Measurements from ENCODE around the gene GLIS1.

Gene GLIS1

DNA sequence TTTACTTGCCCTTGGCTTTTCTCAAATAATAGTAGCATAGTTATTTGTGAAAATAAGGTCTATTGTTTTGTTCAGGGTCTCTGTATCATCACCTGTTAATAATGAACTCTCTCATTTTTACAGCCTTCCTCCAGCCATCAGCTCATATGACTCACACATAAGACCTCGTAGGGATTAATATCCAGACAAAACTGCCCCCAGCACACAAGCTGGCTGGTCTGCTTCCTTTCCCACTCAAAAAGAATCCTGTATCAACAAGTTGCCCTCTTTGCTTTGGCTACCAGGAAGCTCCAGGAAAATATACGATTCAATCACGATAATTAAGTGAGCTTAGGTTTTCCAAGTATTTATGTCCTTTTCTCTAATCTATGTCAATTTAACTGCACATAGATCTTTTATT, 160.6 kb downstream of the GLIS1 start:
- H3K4me3 ChIP-seq (ENCODE audit: low read depth in 1 of 2, low read length in 2 of 2), result no peak overlapping the region
- no peaks in the 10 kb centered on the region for H3K36me3 ChIP-seq (ENCODE audit: insufficient read depth, low read length)
- TF ChIP-seq EZH2 (IDR thresholded peaks at IDR 0.05; ENCODE audit: borderline replicate concordance, low read depth, low read length, severe bottlenecking), result no peak
- TF ChIP-seq, protein P1, sequence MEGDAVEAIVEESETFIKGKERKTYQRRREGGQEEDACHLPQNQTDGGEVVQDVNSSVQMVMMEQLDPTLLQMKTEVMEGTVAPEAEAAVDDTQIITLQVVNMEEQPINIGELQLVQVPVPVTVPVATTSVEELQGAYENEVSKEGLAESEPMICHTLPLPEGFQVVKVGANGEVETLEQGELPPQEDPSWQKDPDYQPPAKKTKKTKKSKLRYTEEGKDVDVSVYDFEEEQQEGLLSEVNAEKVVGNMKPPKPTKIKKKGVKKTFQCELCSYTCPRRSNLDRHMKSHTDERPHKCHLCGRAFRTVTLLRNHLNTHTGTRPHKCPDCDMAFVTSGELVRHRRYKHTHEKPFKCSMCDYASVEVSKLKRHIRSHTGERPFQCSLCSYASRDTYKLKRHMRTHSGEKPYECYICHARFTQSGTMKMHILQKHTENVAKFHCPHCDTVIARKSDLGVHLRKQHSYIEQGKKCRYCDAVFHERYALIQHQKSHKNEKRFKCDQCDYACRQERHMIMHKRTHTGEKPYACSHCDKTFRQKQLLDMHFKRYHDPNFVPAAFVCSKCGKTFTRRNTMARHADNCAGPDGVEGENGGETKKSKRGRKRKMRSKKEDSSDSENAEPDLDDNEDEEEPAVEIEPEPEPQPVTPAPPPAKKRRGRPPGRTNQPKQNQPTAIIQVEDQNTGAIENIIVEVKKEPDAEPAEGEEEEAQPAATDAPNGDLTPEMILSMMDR (IDR thresholded peaks at IDR 0.05; ENCODE audit: borderline replicate concordance, extremely low read depth, low read length, poor library complexity, severe bottlenecking), result no peak
- H3K9me3 ChIP-seq (ENCODE audit: insufficient read depth, low read length, severe bottlenecking), result no peaks in the 10 kb centered on the region
- no peak for DNase-seq
- H3K79me2 ChIP-seq (ENCODE audit: insufficient read depth, low read length), result no peaks in the 10 kb centered on the region
- no peak overlapping the region for H3K9ac ChIP-seq (ENCODE audit: low read depth, low read length)
- no peak overlapping the region for H3K27ac ChIP-seq (ENCODE audit: low read length)
- H3K4me1 ChIP-seq (ENCODE audit: insufficient read depth, low read length), result no peaks in the 10 kb centered on the region
- no peak overlapping the region for H3K4me2 ChIP-seq (ENCODE audit: insufficient read depth, low read length)
- ATAC-seq (ENCODE audit: insufficient read depth, low read depth), result no peak
- peaks cover 6% of the 10 kb centered on the region for H3K27me3 ChIP-seq (ENCODE audit: insufficient read depth, low read length, poor library complexity)
- peaks cover 2% of the 10 kb centered on the region; the same call in 1 of the 2 replicates for H4K20me1 ChIP-seq (ENCODE audit: insufficient read depth, low read length)
- no peak overlapping the region for H2AFZ ChIP-seq (ENCODE audit: low read depth, low read length)

DNA sequence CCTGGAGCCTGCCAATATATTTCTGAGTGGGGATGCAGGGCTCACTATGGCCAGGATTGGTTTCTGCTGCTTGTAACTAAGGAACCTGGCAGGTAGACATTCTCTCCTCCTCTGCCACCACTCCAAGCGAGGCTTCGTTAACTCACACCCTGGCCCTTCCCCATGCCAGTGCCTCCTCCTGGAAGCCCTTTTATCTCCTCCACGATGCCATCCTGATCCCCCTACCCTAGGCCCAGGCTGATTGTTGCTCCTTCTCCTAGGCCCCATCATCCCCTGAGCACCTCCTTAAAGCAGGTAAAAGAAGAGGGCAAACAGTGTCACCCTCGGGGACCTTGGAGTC, 161.2 kb downstream of the GLIS1 start:
- ATAC-seq (ENCODE audit: insufficient read depth, low read depth) (no peak), DNase-seq (no peak)
- no peaks in the 10 kb centered on the region for H3K9me3 ChIP-seq (ENCODE audit: insufficient read depth, low read length, severe bottlenecking)
- peaks cover 6% of the 10 kb centered on the region for H3K27me3 ChIP-seq (ENCODE audit: insufficient read depth, low read length, poor library complexity)
- H3K36me3 ChIP-seq (ENCODE audit: insufficient read depth, low read length), result no peaks in the 10 kb centered on the region
- TF ChIP-seq EZH2 (IDR thresholded peaks at IDR 0.05; ENCODE audit: borderline replicate concordance, low read depth, low read length, severe bottlenecking), result no peak
- TF ChIP-seq, protein P1 (IDR thresholded peaks at IDR 0.05; ENCODE audit: borderline replicate concordance, extremely low read depth, low read length, poor library complexity, severe bottlenecking), result no peak
- H3K4me2 ChIP-seq (ENCODE audit: insufficient read depth, low read length), result no peak overlapping the region
- H4K20me1 ChIP-seq (ENCODE audit: insufficient read depth, low read length), result peaks cover 2% of the 10 kb centered on the region; the same call in 1 of the 2 replicates
- H3K79me2 ChIP-seq (ENCODE audit: insufficient read depth, low read length), result no peaks in the 10 kb centered on the region
- no peak overlapping the region for H3K9ac ChIP-seq (ENCODE audit: low read depth, low read length)
- H3K4me3 ChIP-seq (ENCODE audit: low read depth in 1 of 2, low read length in 2 of 2), result no peak overlapping the region
- no peak overlapping the region for H3K27ac ChIP-seq (ENCODE audit: low read length)
- no peak overlapping the region for H2AFZ ChIP-seq (ENCODE audit: low read depth, low read length)
- H3K4me1 ChIP-seq (ENCODE audit: insufficient read depth, low read length), result no peaks in the 10 kb centered on the region

DNA sequence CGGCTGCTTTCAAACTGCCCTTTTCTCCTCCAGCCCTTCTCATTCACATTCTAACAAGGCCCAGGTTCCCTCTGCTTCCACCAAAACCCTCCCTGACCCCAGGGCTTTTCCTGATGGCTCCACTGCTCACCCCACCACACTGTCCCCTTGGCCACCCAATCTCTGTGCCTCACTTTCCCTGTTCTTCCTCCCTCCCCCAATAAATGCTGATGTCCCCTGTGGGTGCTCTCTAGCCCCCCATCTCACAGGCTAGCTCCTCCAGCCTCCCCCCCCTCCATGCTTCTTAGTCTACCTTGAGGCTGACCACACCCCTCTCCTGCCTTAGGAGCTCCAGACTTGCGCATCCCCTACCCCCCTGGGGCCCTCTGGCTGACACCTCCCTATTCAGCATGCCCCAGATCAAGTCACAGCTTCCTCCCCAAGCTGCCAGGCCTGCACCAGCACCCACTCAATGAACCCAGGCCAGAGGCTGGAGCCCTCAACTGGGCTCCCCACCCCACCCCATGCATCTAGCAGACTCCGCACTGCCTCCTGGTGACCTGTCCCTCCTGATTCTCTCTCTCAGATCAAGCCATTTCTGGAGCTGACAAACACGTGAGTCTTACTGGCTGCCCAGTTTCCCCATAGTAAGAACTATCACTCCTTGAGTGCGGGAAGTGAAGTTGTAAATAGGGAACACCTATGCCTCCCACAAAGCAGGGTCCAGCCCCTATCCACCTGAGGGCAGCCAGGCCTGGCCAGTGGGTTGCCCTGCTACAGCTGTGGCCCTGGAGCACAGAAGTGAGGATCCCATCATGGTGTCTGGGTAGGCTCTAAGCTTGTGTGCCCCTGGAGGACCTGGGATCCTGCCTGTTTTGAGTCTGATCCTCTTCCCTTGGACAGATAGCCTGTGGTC, 161.9 kb downstream of the GLIS1 start:
- peaks cover 2% of the 10 kb centered on the region; the same call in 1 of the 2 replicates for H4K20me1 ChIP-seq (ENCODE audit: insufficient read depth, low read length)
- H3K4me2 ChIP-seq (ENCODE audit: insufficient read depth, low read length), result no peak overlapping the region
- no peak overlapping the region for H3K4me3 ChIP-seq (ENCODE audit: low read depth in 1 of 2, low read length in 2 of 2)
- ATAC-seq (ENCODE audit: insufficient read depth, low read depth) (no peak), DNase-seq (no peak)
- no peaks in the 10 kb centered on the region for H3K36me3 ChIP-seq (ENCODE audit: insufficient read depth, low read length)
- H3K79me2 ChIP-seq (ENCODE audit: insufficient read depth, low read length), result no peaks in the 10 kb centered on the region
- H3K9ac ChIP-seq (ENCODE audit: low read depth, low read length), result no peak overlapping the region
- peaks cover 12% of the 10 kb centered on the region for H3K27me3 ChIP-seq (ENCODE audit: insufficient read depth, low read length, poor library complexity)
- H3K27ac ChIP-seq (ENCODE audit: low read length), result no peak overlapping the region
- no peak overlapping the region for H2AFZ ChIP-seq (ENCODE audit: low read depth, low read length)
- no peaks in the 10 kb centered on the region for H3K4me1 ChIP-seq (ENCODE audit: insufficient read depth, low read length)
- TF ChIP-seq, protein P1 (IDR thresholded peaks at IDR 0.05; ENCODE audit: borderline replicate concordance, extremely low read depth, low read length, poor library complexity, severe bottlenecking), result no peak
- no peak for TF ChIP-seq EZH2 (IDR thresholded peaks at IDR 0.05; ENCODE audit: borderline replicate concordance, low read depth, low read length, severe bottlenecking)
- no peaks in the 10 kb centered on the region for H3K9me3 ChIP-seq (ENCODE audit: insufficient read depth, low read length, severe bottlenecking)

Data from DND-41 (cell line).